Measurements from ENCODE around the gene TRIM71. TPM values are rescaled to one million over a fixed set of nuclear protein-coding genes. Genes with fewer than 3 reads are reported as not detected.

The TRIM71 gene
- total and polyA plus RNA-seq, 8 donors = 2.2 to 8.3 (median 6.9) TPM

GRCh38 chr3:32816439-32817256 is 1.1 kb upstream of the TRIM71 start:
- Histone ChIP-seq H3K36me3 (no peaks in the 10 kb centered on the region), H3K27me3 (peaks cover 41 to 70% of the 10 kb centered on the region in 2 donors), H3K9me3 (no peaks in the 10 kb centered on the region), H3K4me1 (peaks cover 5 to 54% of the 10 kb centered on the region in 2 donors), H3K4me3 (peak overlapping the region; percentile 53 to 63), H3K27ac (no peak overlapping the region)
- intact Hi-C loops (cut with DNase I) = no loop called here
- DNase-seq = peak in 3 of 4 donors; percentile 62 to 86 (median 62)
- TF ChIP-seq CTCF (IDR thresholded peaks at IDR 0.05) = no peak
- peak; percentile 3 for ATAC-seq

- Histone ChIP-seq H3K9me3 (no peaks in the 10 kb centered on the region), H3K27me3 (peaks cover 41 to 75% of the 10 kb centered on the region in 2 donors), H3K27ac (no peak overlapping the region), H3K4me1 (peaks cover 5 to 54% of the 10 kb centered on the region in 2 donors), H3K4me3 (peak overlapping the region; percentile 53 to 63), H3K36me3 (no peaks in the 10 kb centered on the region)
- peak in 3 of 4 donors; percentile 39 to 78 (median 43) for DNase-seq
- TF ChIP-seq CTCF (IDR thresholded peaks at IDR 0.05) = no peak
- intact Hi-C loops (cut with DNase I) = no loop called here
- peak; percentile 1 for ATAC-seq
Measured at GRCh38 chr3:32817257-32817557, 590 bp upstream of the TRIM71 start.

- intact Hi-C loops (cut with DNase I) = no loop called here
Measured at GRCh38 chr3:32818229-32818969, 602 bp downstream of the TRIM71 start.

GRCh38 chr3:32818970-32819511 is 1.2 kb downstream of the TRIM71 start:
- no peaks in the 10 kb centered on the region for H3K36me3 ChIP-seq
- ATAC-seq (peak; percentile 9), DNase-seq (no peak)
- TF ChIP-seq CTCF (IDR thresholded peaks at IDR 0.05) = no peak
- H3K9me3 ChIP-seq = no peaks in the 10 kb centered on the region
- intact Hi-C loops (cut with DNase I) = no loop called here
- H3K4me3 ChIP-seq = peak overlapping the region; percentile 6 to 63
- H3K27ac ChIP-seq = peak overlapping the region in 1 of 2 donors; percentile 48
- peaks cover 41 to 90% of the 10 kb centered on the region in 2 donors for H3K27me3 ChIP-seq
- H3K4me1 ChIP-seq = peaks cover 5 to 50% of the 10 kb centered on the region in 2 donors

More at GRCh38 chr3:32818229-32818969, 602 bp downstream of the TRIM71 start:
- peak overlapping the region; percentile 53 to 63 for H3K4me3 ChIP-seq
- ATAC-seq (peak; percentile 6), DNase-seq (peak in 1 of 4 donors; percentile 82)
- peaks cover 41 to 84% of the 10 kb centered on the region in 2 donors for H3K27me3 ChIP-seq
- no peak for TF ChIP-seq CTCF (IDR thresholded peaks at IDR 0.05)
- no peaks in the 10 kb centered on the region for H3K9me3 ChIP-seq
- no peaks in the 10 kb centered on the region for H3K36me3 ChIP-seq
- H3K4me1 ChIP-seq = peaks cover 5 to 54% of the 10 kb centered on the region in 2 donors
- H3K27ac ChIP-seq = peak overlapping the region in 1 of 2 donors; percentile 48
